Measurements from ENCODE around the gene MS4A10. TPM values are rescaled to one million over a fixed set of nuclear protein-coding genes. Genes with fewer than 3 reads are reported as not detected.
"Not testable (repeated sequence)": the region's sequence is repeated elsewhere in the genome, so short reads cannot be mapped to it uniquely, and the experiment has no call there.

The MS4A10 gene
- total RNA-seq, 2 donors from 2014 or later = not detected

- H3K27ac Mint-ChIP-seq = no peak overlapping the region
- no peaks in the 10 kb centered on the region for H3K9me3 Mint-ChIP-seq
- H3K36me3 Mint-ChIP-seq (ENCODE audit: insufficient read depth in 2 of 2) = no peaks in the 10 kb centered on the region
- DNase-seq = no peak
- peaks cover 11% of the 10 kb centered on the region for H3K27me3 Mint-ChIP-seq (ENCODE audit: low read depth)
- ATAC-seq (replicated peaks in 1 of 2) = no peak
- no peak overlapping the region for H3K4me3 Mint-ChIP-seq
- H3K4me1 Mint-ChIP-seq (ENCODE audit: low read depth) = no peaks in the 10 kb centered on the region
Measured at GRCh38 chr11:60801194-60801593, 16.1 kb downstream of the MS4A10 start.

DNA sequence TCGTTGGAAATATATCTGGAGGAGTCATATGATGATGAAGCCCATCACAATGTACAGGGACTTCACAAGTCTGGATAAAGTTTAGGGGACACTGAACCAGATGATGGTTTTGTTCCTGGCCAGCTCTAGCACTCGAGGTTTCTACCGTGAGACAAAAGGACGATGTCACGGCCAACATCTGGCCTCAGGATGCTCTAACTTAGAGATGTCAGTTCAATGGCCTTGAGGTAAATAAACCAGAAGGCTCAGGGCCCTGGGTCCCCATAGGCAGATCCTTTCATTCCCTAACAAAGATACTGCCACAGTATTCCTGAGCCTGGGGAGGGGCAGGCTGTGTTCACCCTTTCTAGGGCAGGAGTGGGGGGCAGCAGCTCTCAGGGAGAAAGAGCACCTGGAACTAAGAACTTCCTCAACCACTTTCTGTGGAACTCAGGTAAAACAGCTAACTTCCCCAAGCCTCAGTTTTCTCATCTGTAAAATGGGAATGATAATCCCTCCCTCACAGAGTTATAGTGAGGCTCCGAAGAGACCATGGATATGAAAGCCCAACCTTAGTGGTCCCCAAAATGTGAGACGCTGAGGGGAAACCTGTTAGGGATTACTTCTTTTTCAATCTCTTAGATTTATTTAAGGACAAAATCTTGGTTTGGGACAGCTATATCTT is 18.3 kb downstream of the MS4A10 start:
- Mint-ChIP-seq H3K36me3 (ENCODE audit: insufficient read depth in 2 of 2) (no peaks in the 10 kb centered on the region), H3K27ac (no peak overlapping the region), H3K4me1 (ENCODE audit: low read depth) (no peaks in the 10 kb centered on the region), H3K9me3 (no peaks in the 10 kb centered on the region), H3K4me3 (no peak overlapping the region), H3K27me3 (ENCODE audit: low read depth) (peaks cover 11% of the 10 kb centered on the region)
- DNase-seq (no peak), ATAC-seq (replicated peaks in 1 of 2) (no peak)

- Mint-ChIP-seq H3K27me3 (ENCODE audit: low read depth) (peaks cover 18% of the 10 kb centered on the region), H3K4me3 (no peak overlapping the region), H3K4me1 (ENCODE audit: low read depth) (no peaks in the 10 kb centered on the region), H3K36me3 (ENCODE audit: insufficient read depth in 2 of 2) (no peaks in the 10 kb centered on the region), H3K27ac (no peak overlapping the region), H3K9me3 (no peaks in the 10 kb centered on the region)
- ATAC-seq (replicated peaks in 1 of 2) (no peak), DNase-seq (no peak)
Measured at GRCh38 chr11:60809249-60809648, 24.1 kb downstream of the MS4A10 start.

GRCh38 chr11:60809691-60810090 is 24.6 kb downstream of the MS4A10 start:
- H3K4me1 Mint-ChIP-seq (ENCODE audit: low read depth) = no peaks in the 10 kb centered on the region
- no peak overlapping the region for H3K4me3 Mint-ChIP-seq
- peaks cover 18% of the 10 kb centered on the region for H3K27me3 Mint-ChIP-seq (ENCODE audit: low read depth)
- DNase-seq = no peak
- H3K36me3 Mint-ChIP-seq (ENCODE audit: insufficient read depth in 2 of 2) = no peaks in the 10 kb centered on the region
- H3K9me3 Mint-ChIP-seq = no peaks in the 10 kb centered on the region
- no peak overlapping the region for H3K27ac Mint-ChIP-seq
- ATAC-seq (replicated peaks in 1 of 2) = no peak

- ATAC-seq (replicated peaks in 1 of 2) (no peak), DNase-seq (no peak)
- Mint-ChIP-seq H3K36me3 (ENCODE audit: insufficient read depth in 2 of 2) (no peaks in the 10 kb centered on the region), H3K4me1 (ENCODE audit: low read depth) (no peaks in the 10 kb centered on the region), H3K9me3 (no peaks in the 10 kb centered on the region), H3K4me3 (no peak overlapping the region), H3K27me3 (ENCODE audit: low read depth) (peaks cover 18% of the 10 kb centered on the region), H3K27ac (no peak overlapping the region)
Measured at GRCh38 chr11:60810151-60810550, 25.0 kb downstream of the MS4A10 start.

- H3K4me1 Mint-ChIP-seq (ENCODE audit: low read depth) = no peaks in the 10 kb centered on the region
- H3K9me3 Mint-ChIP-seq = no peaks in the 10 kb centered on the region
- DNase-seq = no peak
- H3K27me3 Mint-ChIP-seq (ENCODE audit: low read depth) = peaks cover 18% of the 10 kb centered on the region
- H3K27ac Mint-ChIP-seq = no peak overlapping the region
- ATAC-seq (replicated peaks in 1 of 2) = no peak
- no peaks in the 10 kb centered on the region for H3K36me3 Mint-ChIP-seq (ENCODE audit: insufficient read depth in 2 of 2)
- H3K4me3 Mint-ChIP-seq = no peak overlapping the region
Measured at GRCh38 chr11:60810569-60810968, 25.4 kb downstream of the MS4A10 start.

DNA sequence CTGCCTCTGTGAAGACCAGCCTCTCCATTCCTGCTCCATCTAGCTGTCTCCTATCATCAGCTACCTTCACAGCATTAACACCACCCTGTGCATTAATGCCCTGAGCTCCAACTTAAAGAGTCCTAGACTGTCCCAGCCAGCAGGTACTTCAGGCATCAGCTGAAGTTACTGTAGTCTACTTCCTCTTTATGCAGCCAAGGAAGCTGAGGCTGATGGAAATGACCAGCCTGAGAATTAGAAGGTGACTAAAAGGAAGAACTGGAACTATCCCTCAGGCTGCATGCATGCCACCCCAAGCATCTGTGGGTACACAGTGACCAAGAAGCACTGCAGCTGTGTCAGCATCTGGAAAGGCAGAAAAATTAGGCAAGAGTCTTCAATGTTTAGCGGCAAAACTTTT is 28.2 kb downstream of the MS4A10 start:
- Mint-ChIP-seq H3K36me3 (ENCODE audit: insufficient read depth in 2 of 2) (peaks cover 0 to 6% of the 10 kb centered on the region in 2 donors), H3K4me3 (no peak overlapping the region), H3K27ac (no peak overlapping the region), H3K9me3 (no peaks in the 10 kb centered on the region), H3K4me1 (ENCODE audit: low read depth) (no peaks in the 10 kb centered on the region), H3K27me3 (ENCODE audit: low read depth) (peaks cover 18% of the 10 kb centered on the region)
- ATAC-seq (replicated peaks in 1 of 2) (no peak), DNase-seq (no peak)

DNA sequence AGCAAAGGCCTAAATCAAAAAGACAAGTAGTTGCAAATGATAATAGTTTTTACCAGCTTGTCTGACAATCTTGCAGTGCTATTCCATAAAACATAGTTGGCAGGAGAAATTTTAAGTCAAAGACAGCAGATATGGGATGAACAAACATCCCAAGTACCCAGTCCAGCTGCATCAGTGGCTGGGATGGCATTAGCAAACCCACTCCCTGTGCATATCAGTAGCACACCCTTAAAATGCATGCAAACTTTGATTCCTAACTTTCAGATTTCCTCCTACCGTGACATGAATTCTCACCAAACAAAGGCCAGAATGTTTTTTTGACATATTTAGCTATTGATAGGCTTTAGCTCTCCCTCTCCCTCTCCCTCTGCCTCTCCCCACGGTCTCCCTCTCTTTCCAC is 29.0 kb downstream of the MS4A10 start:
- H3K27me3 Mint-ChIP-seq (ENCODE audit: low read depth) = peaks cover 18% of the 10 kb centered on the region
- H3K4me3 Mint-ChIP-seq = no peak overlapping the region
- H3K27ac Mint-ChIP-seq = no peak overlapping the region
- peaks cover 0 to 6% of the 10 kb centered on the region in 2 donors for H3K36me3 Mint-ChIP-seq (ENCODE audit: insufficient read depth in 2 of 2)
- H3K9me3 Mint-ChIP-seq = no peaks in the 10 kb centered on the region
- DNase-seq = no peak
- no peaks in the 10 kb centered on the region for H3K4me1 Mint-ChIP-seq (ENCODE audit: low read depth)
- ATAC-seq (replicated peaks in 1 of 2) = no peak

DNA sequence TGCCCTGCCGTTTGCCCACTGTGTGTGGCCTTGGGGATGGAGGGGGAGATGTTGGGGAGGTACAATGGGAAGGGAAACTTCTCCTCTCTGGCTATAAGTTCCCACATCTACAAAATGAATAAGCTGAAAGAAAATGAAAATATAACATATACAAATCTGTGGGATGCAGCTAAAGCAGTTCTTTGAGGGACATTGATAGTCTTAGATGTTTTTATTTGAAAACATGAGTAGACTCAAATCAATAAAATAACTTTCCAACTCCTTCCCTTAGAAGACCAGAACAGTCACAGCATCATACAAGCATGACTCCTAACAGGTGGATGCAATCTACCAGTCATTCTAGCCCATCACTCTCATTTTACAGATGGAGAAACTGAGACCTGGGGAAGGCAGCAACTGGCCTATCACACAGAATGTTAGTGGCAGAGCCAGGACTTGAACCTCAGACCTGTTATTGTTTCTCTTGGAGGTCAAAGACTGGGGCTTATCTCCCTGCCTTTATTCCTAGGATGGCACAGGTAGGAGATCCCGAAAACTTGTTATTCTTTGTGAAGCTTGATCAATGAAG is 31.5 kb downstream of the MS4A10 start:
- H3K4me3 Mint-ChIP-seq = no peak overlapping the region
- peaks cover 5% of the 10 kb centered on the region for H3K27me3 Mint-ChIP-seq (ENCODE audit: low read depth)
- ATAC-seq (replicated peaks in 1 of 2) (no peak), DNase-seq (no peak)
- no peaks in the 10 kb centered on the region for H3K4me1 Mint-ChIP-seq (ENCODE audit: low read depth)
- H3K36me3 Mint-ChIP-seq (ENCODE audit: insufficient read depth in 2 of 2) = peaks cover 0 to 6% of the 10 kb centered on the region in 2 donors
- H3K9me3 Mint-ChIP-seq = no peaks in the 10 kb centered on the region
- no peak overlapping the region for H3K27ac Mint-ChIP-seq

GRCh38 chr11:60818057-60818456 is 32.9 kb downstream of the MS4A10 start:
- DNase-seq = no peak
- Mint-ChIP-seq H3K27ac (no peak overlapping the region), H3K27me3 (ENCODE audit: low read depth) (peaks cover 4% of the 10 kb centered on the region), H3K36me3 (ENCODE audit: insufficient read depth in 2 of 2) (peaks cover 0 to 6% of the 10 kb centered on the region in 2 donors), H3K4me1 (ENCODE audit: low read depth) (no peaks in the 10 kb centered on the region), H3K9me3 (no peaks in the 10 kb centered on the region), H3K4me3 (no peak overlapping the region)
- ATAC-seq (replicated peaks in 1 of 2) = no peak

DNA sequence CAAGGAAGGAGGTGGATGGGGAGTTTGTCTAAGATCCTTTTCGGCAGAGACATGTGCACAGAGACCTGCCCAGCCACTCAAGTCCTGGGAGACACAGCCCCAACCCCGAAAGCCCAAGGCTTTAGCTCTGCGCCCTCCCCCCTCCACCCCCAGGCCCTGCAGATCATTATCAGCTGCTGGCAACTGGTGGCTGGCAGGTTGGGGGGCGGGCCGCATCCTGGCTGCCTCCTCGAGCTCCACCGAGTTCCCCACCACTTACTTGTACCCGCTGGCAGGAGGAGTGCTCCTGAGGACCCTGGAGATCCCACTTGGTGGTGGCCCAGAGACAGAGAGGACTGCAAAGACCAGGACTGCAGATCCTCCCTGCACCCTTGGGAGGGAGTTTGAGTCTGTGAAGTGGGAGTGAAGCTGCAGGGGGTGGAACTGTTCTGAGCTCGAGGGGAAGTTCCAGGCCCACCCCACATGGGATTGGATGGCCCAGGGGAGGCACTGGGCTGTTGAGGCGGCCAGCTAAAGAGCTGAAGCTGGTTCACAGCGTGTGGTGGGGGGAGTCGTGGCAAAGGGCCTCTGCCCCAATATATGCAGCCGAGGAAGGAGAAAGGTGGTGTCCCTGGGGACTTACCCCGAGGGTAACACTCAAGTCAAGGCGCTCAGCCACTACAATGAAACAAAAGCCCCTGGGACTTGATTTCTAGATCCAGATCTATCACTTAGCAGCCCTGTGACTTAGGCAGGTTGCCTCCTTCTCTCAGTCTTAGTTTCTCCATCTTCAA is 36.9 kb downstream of the MS4A10 start:
- no peak overlapping the region for H3K4me3 Mint-ChIP-seq
- no peak overlapping the region for H3K27ac Mint-ChIP-seq
- no peaks in the 10 kb centered on the region for H3K36me3 Mint-ChIP-seq (ENCODE audit: insufficient read depth in 2 of 2)
- H3K27me3 Mint-ChIP-seq (ENCODE audit: low read depth) = no peaks in the 10 kb centered on the region
- H3K4me1 Mint-ChIP-seq (ENCODE audit: low read depth) = no peaks in the 10 kb centered on the region
- ATAC-seq (replicated peaks in 1 of 2) (no peak), DNase-seq (no peak)
- H3K9me3 Mint-ChIP-seq = no peaks in the 10 kb centered on the region

- not testable (repeated sequence) for H3K9me3 Mint-ChIP-seq; ATAC-seq (replicated peaks in 1 of 2); H3K27me3 Mint-ChIP-seq (ENCODE audit: low read depth); H3K4me1 Mint-ChIP-seq (ENCODE audit: low read depth); H3K4me3 Mint-ChIP-seq; DNase-seq; H3K36me3 Mint-ChIP-seq (ENCODE audit: insufficient read depth in 2 of 2); H3K27ac Mint-ChIP-seq
Measured at GRCh38 chr11:60823745-60824306, 38.7 kb downstream of the MS4A10 start.

GRCh38 chr11:60825118-60825517 is 40.0 kb downstream of the MS4A10 start:
- H3K36me3 Mint-ChIP-seq (ENCODE audit: insufficient read depth in 2 of 2) = no peaks in the 10 kb centered on the region
- no peak overlapping the region for H3K27ac Mint-ChIP-seq

More at GRCh38 chr11:60825118-60825517, 40.0 kb downstream of the MS4A10 start:
- Mint-ChIP-seq H3K27me3 (ENCODE audit: low read depth) (no peaks in the 10 kb centered on the region), H3K4me3 (no peak overlapping the region), H3K9me3 (no peaks in the 10 kb centered on the region), H3K4me1 (ENCODE audit: low read depth) (no peaks in the 10 kb centered on the region)
- no peak for DNase-seq
- no peak for ATAC-seq (replicated peaks in 1 of 2)
